MCF 10A (cell line): ENCODE measurements around the gene CLCNKA. TPM values are rescaled to one million over a fixed set of nuclear protein-coding genes. Genes with fewer than 3 reads are reported as not detected.

Experiments used
- BruUV-seq: library from RNA; stranded (reverse); fragments of 400-500 nt; replicated peaks from 2 replicates; lab custom pipeline; 2021; lab: Mats Ljungman, UMichigan
- CTCF ChIA-PET: fragments of 300-600 bp; sonication (Branson Sonifier 250); formaldehyde crosslinking; extraction: SDS; loops from one replicate; lab custom pipeline; 2021; ENCODE audit warnings: antibody characterized with exemption, inconsistent platforms; lab: Yijun Ruan, JAX
- POLR2A ChIA-PET: fragments of 300-600, 350-650 bp; sonication (Branson Sonifier 250); formaldehyde crosslinking; extraction: SDS; loops from one replicate; lab custom pipeline; 2020; ENCODE audit warnings: antibody characterized with exemption, inconsistent platforms; lab: Yijun Ruan, JAX
- DNase-seq: peaks from one replicate; pipeline ENCODE4 v3.0.0-alpha.2; 2018; ENCODE audit not compliant: unreplicated experiment
- H3K27ac Mint-ChIP-seq: one replicate; pipeline ENCODE4 v1.8.0; 2022; ENCODE audit warnings: mild to moderate bottlenecking, low read depth, mixed read lengths; ENCODE audit not compliant: unreplicated experiment
- H3K27me3 Mint-ChIP-seq: one replicate; pipeline ENCODE4 v1.8.0; 2022; ENCODE audit warnings: mixed read lengths; ENCODE audit not compliant: insufficient read depth, unreplicated experiment
- H3K36me3 Mint-ChIP-seq: one replicate; pipeline ENCODE4 v1.8.0; 2022; ENCODE audit warnings: mild to moderate bottlenecking, moderate library complexity, mixed read lengths; ENCODE audit not compliant: insufficient read depth, unreplicated experiment
- H3K4me1 Mint-ChIP-seq: one replicate; pipeline ENCODE4 v1.8.0; 2022; ENCODE audit warnings: mixed read lengths; ENCODE audit not compliant: insufficient read depth, unreplicated experiment
- H3K4me3 Mint-ChIP-seq: one replicate; pipeline ENCODE4 v1.8.0; 2022; ENCODE audit warnings: mild to moderate bottlenecking, moderate library complexity, mixed read lengths; ENCODE audit not compliant: unreplicated experiment
- H3K9me3 Mint-ChIP-seq: one replicate; pipeline ENCODE4 v1.8.0; 2022; ENCODE audit warnings: mixed read lengths; ENCODE audit not compliant: unreplicated experiment
- intact Hi-C: fragments of 100-400 bp; cut with micrococcal nuclease; formaldehyde crosslinking; loops from 2 replicates; pipeline ENCODE4 v1.14.1; 2022
- total RNA-seq: library from RNA; stranded (reverse); gene quantifications from 2 replicates; pipeline ENCODE4 v1.2.3, GENCODE V29; 2022
- TF ChIP-seq, protein P1 (sequence below): fragments of 200-600 bp; IDR thresholded peaks from one replicate; pipeline ENCODE4 v1.8.0; 2022; ENCODE audit warnings: antibody characterized with exemption, mild to moderate bottlenecking; ENCODE audit not compliant: unreplicated experiment

CLCNKA gene
- total RNA-seq, 1 experiment from 2014 or later = not detected

DNA sequence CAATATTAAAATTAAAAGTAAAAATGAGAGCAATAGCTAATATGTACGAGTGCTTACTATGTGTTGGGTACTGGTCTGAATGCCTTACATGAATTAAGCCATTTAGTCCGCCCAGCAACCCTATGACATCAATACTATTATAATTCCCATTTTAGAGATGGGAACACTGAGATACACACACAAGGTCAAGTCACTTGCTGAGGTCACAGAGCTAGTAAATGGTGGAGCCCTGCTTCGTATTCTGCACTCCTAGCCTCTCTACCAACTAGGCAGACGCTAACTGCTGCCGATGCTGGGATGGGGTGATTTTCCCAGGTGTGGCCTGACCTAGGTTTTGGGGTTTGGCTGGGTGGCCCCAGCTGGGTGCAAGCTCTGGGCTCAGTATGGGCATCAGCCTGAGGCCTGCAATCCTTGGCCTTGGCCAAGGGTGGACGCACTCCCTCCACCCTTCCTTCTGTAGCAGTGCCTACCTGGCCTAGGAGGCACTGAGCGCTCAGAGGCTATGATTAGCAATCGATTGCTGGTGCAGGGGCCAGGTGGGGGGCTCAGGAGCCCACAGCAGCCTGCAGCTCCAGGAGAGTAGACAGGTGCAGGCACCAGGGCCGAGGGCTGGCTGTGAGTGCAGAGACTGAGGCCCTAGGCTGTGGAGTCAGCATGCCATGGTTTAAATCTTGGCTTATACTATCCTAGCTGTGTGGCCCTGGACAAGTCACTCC is 49.0 kb downstream of the CLCNKA start:
- H3K27me3 Mint-ChIP-seq = no peaks in the 10 kb centered on the region
- CTCF ChIA-PET = interaction anchor here (0.7 to 1.7 kb wide), 4 partner anchors 8 to 264 kb away, joined by 3 to 4 read pairs (median 3); no protein-coding TSS in a partner anchor
- no TSS peak for BruUV-seq

GRCh38 chr1:16071614-16072013 is 49.8 kb downstream of the CLCNKA start:
- ChIA-PET CTCF (interaction anchor here (1.6 kb wide), 1 partner anchor 7 kb away, joined by 3 read pairs; no protein-coding TSS in a partner anchor), POLR2A (no interaction called here)
- H3K9me3 Mint-ChIP-seq = no peaks in the 10 kb centered on the region
- DNase-seq = no peak
- BruUV-seq = no TSS peak
- H3K36me3 Mint-ChIP-seq = no peaks in the 10 kb centered on the region
- peaks cover 30% of the 10 kb centered on the region for H3K4me1 Mint-ChIP-seq
- no peak overlapping the region for H3K27ac Mint-ChIP-seq
- H3K27me3 Mint-ChIP-seq = no peaks in the 10 kb centered on the region
- intact Hi-C loops = no loop called here
- TF ChIP-seq, protein P1, sequence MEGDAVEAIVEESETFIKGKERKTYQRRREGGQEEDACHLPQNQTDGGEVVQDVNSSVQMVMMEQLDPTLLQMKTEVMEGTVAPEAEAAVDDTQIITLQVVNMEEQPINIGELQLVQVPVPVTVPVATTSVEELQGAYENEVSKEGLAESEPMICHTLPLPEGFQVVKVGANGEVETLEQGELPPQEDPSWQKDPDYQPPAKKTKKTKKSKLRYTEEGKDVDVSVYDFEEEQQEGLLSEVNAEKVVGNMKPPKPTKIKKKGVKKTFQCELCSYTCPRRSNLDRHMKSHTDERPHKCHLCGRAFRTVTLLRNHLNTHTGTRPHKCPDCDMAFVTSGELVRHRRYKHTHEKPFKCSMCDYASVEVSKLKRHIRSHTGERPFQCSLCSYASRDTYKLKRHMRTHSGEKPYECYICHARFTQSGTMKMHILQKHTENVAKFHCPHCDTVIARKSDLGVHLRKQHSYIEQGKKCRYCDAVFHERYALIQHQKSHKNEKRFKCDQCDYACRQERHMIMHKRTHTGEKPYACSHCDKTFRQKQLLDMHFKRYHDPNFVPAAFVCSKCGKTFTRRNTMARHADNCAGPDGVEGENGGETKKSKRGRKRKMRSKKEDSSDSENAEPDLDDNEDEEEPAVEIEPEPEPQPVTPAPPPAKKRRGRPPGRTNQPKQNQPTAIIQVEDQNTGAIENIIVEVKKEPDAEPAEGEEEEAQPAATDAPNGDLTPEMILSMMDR = no peak
- H3K4me3 Mint-ChIP-seq = no peak overlapping the region

More for the DNA sequence above, 49.0 kb downstream of the CLCNKA start:
- Mint-ChIP-seq H3K4me1 (peaks cover 22% of the 10 kb centered on the region), H3K27ac (no peak overlapping the region), H3K9me3 (no peaks in the 10 kb centered on the region), H3K4me3 (no peak overlapping the region), H3K36me3 (no peaks in the 10 kb centered on the region)
- intact Hi-C loops = no loop called here
- DNase-seq = no peak
- POLR2A ChIA-PET = interaction anchor here (0.5 kb wide), 1 partner anchor 129 kb away, joined by 3 read pairs; no protein-coding TSS in a partner anchor
- TF ChIP-seq, protein P1 = no peak

DNA sequence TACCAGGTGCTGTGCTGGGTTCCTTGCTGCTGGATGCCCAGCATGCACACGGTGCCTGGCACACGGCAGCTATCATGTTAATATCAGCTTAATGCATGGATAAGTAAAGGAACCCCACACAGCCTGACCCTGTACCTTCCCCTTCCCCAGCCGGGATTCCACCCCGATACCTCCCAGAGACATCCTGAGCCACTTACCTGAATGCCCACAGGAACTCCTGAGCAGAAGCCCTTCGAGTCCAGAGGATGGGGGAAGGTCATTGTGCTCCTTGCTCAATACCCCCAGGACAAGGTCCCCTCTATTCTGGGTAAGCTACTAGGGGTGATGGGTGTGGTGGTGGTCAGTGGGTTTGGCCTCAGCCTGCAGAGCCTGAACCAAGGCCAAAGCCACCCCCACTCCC is 50.3 kb downstream of the CLCNKA start:
- peaks cover 35% of the 10 kb centered on the region for H3K4me1 Mint-ChIP-seq
- CTCF ChIA-PET = interaction anchor here (0.6 to 12.6 kb wide), 4 partner anchors 18 to 121 kb away, joined by 3 to 373 read pairs (median 4); no protein-coding TSS in a partner anchor
- intact Hi-C loops = no loop called here
- POLR2A ChIA-PET = no interaction called here
- H3K36me3 Mint-ChIP-seq = no peaks in the 10 kb centered on the region
- H3K27ac Mint-ChIP-seq = no peak overlapping the region
- no peaks in the 10 kb centered on the region for H3K27me3 Mint-ChIP-seq
- TF ChIP-seq, protein P1 = no peak
- H3K4me3 Mint-ChIP-seq = no peak overlapping the region
- no TSS peak for BruUV-seq
- no peak for DNase-seq
- H3K9me3 Mint-ChIP-seq = no peaks in the 10 kb centered on the region

GRCh38 chr1:16072616-16073484 is 51.0 kb downstream of the CLCNKA start:
- BruUV-seq = no TSS peak
- CTCF ChIA-PET = interaction anchor here (0.5 to 12.6 kb wide), 9 partner anchors 10 to 306 kb away, joined by 3 to 373 read pairs (median 3); no protein-coding TSS in a partner anchor
- H3K36me3 Mint-ChIP-seq = no peaks in the 10 kb centered on the region
- POLR2A ChIA-PET = no interaction called here
- H3K27me3 Mint-ChIP-seq = no peaks in the 10 kb centered on the region
- intact Hi-C loops = no loop called here
- no peak overlapping the region for H3K27ac Mint-ChIP-seq
- no peak for DNase-seq
- H3K9me3 Mint-ChIP-seq = no peaks in the 10 kb centered on the region
- no peak overlapping the region for H3K4me3 Mint-ChIP-seq
- peaks cover 36% of the 10 kb centered on the region for H3K4me1 Mint-ChIP-seq
- TF ChIP-seq, protein P1 = no peak
